ENCODE results near the gene BRAT1.

GRCh38 chr7:2510130-2510776 is 45.1 kb downstream of the BRAT1 start:
- TF ChIP-seq CTCF (IDR thresholded peaks at IDR 0.05; ENCODE audit: insufficient read depth, low read depth, low read length) (no peak), EZH2 (IDR thresholded peaks at IDR 0.05; ENCODE audit: insufficient read depth, low read length) (no peak)

All from astrocyte (in vitro differentiated cells and primary cell).